SK-N-SH treated with all-trans-retinoic acid at 6 μM for 48 hours (cell line): Measurements from ENCODE around the gene SAMD4A.

Experiments
- ATAC-seq: fragments of 200-7000 bp; cut with Tn5 transposase; 3 replicates; pipeline ENCODE4 v1.9.1; 2020; ENCODE audit warnings: mild to moderate bottlenecking, moderate library complexity
- ARNTL ChIP-seq: fragments of 450-650 bp; formaldehyde crosslinking; IDR thresholded peaks from 2 replicates; pipeline ENCODE4 v1.5.0; 2020; ENCODE audit warnings: low read depth, mild to moderate bottlenecking, moderate library complexity, borderline replicate concordance
- BACH2 ChIP-seq: fragments of 250-450 bp; sonication (Bioruptor Pico); IDR thresholded peaks from 2 replicates; pipeline ENCODE4 v1.9.0; 2021; ENCODE audit warnings: mild to moderate bottlenecking, borderline replicate concordance
- CSDC2 ChIP-seq: fragments of 250-450 bp; sonication (Bioruptor Pico); IDR thresholded peaks from 2 replicates; pipeline ENCODE4 v1.5.0; 2020; ENCODE audit warnings: mild to moderate bottlenecking, moderate library complexity
- ESRRG ChIP-seq: fragments of 250-450 bp; sonication (Bioruptor Pico); IDR thresholded peaks from 2 replicates; pipeline ENCODE4 v1.6.1; 2021; ENCODE audit warnings: mild to moderate bottlenecking
- GLIS3 ChIP-seq: fragments of 250-450 bp; sonication (Bioruptor Pico); IDR thresholded peaks from 2 replicates; pipeline ENCODE4 v1.5.0; 2020; ENCODE audit warnings: mild to moderate bottlenecking, moderate library complexity
- OSR1 ChIP-seq: fragments of 250-450 bp; sonication (Bioruptor Pico); IDR thresholded peaks from 2 replicates; pipeline ENCODE4 v1.8.0; 2022; ENCODE audit warnings: moderate library complexity, mild to moderate bottlenecking, inconsistent platforms
- PPARA ChIP-seq: fragments of 250-450 bp; sonication (Bioruptor Pico); IDR thresholded peaks from 2 replicates; pipeline ENCODE4 v1.5.0; 2020; ENCODE audit warnings: mild to moderate bottlenecking, borderline replicate concordance
- RARB ChIP-seq: fragments of 250-450 bp; sonication (Bioruptor Pico); IDR thresholded peaks from 2 replicates; pipeline ENCODE4 v1.8.0; 2021; ENCODE audit warnings: mild to moderate bottlenecking, moderate library complexity
- SNAI2 ChIP-seq: fragments of 250-450 bp; sonication (Bioruptor Pico); IDR thresholded peaks from 2 replicates; pipeline ENCODE4 v1.5.0; 2020; ENCODE audit warnings: mild to moderate bottlenecking, moderate library complexity
- TCF4 ChIP-seq: fragments of 250-450 bp; sonication (Bioruptor Pico); IDR thresholded peaks from 2 replicates; pipeline ENCODE4 v1.8.0; 2021; ENCODE audit warnings: mild to moderate bottlenecking, moderate library complexity, borderline replicate concordance
- TOX ChIP-seq: fragments of 250-450 bp; sonication (Bioruptor Pico); IDR thresholded peaks from 2 replicates; pipeline ENCODE4 v1.8.0; 2021; ENCODE audit warnings: mild to moderate bottlenecking, moderate library complexity, borderline replicate concordance
- ZC3H10 ChIP-seq: fragments of 250-450 bp; sonication (Bioruptor Pico); IDR thresholded peaks from 2 replicates; pipeline ENCODE4 v1.5.1; 2021; ENCODE audit warnings: mild to moderate bottlenecking, moderate library complexity
- ZFP3 ChIP-seq: fragments of 250-450 bp; sonication (Bioruptor Pico); IDR thresholded peaks from 2 replicates; pipeline ENCODE4 v1.5.0; 2020; ENCODE audit warnings: mild to moderate bottlenecking, moderate library complexity
- ZFP30 ChIP-seq: fragments of 450-650 bp; formaldehyde crosslinking; IDR thresholded peaks from 2 replicates; pipeline ENCODE4 v1.5.0; 2022; ENCODE audit warnings: mild to moderate bottlenecking, moderate library complexity
- ZNF565 ChIP-seq: fragments of 450-650 bp; formaldehyde crosslinking; conservative IDR thresholded peaks from 2 replicates; pipeline ENCODE4 v1.5.0; 2020; ENCODE audit warnings: low read depth, mild to moderate bottlenecking, moderate library complexity
- ZNF70 ChIP-seq: fragments of 450-650 bp; formaldehyde crosslinking; IDR thresholded peaks from 2 replicates; pipeline ENCODE4 v1.5.0; 2020; ENCODE audit warnings: mild to moderate bottlenecking, moderate library complexity
- ZNF8 ChIP-seq: fragments of 450-650 bp; formaldehyde crosslinking; IDR thresholded peaks from 2 replicates; pipeline ENCODE4 v1.5.0; 2020; ENCODE audit warnings: mild to moderate bottlenecking, moderate library complexity
- TF ChIP-seq, protein P1 (sequence below): fragments of 250-450 bp; sonication (Bioruptor Pico); IDR thresholded peaks from 2 replicates; pipeline ENCODE4 v1.5.1; 2021; ENCODE audit warnings: mild to moderate bottlenecking, moderate library complexity
- TF ChIP-seq, protein P2 (sequence below): fragments of 250-450 bp; sonication (Bioruptor Pico); IDR thresholded peaks from 2 replicates; pipeline ENCODE4 v1.5.0; 2020; ENCODE audit warnings: mild to moderate bottlenecking, moderate library complexity
- TF ChIP-seq, protein P3 (sequence below): fragments of 250-450 bp; sonication (Bioruptor Pico); IDR thresholded peaks from 2 replicates; pipeline ENCODE4 v1.8.0; 2021; ENCODE audit warnings: low read depth, mild to moderate bottlenecking, moderate library complexity, borderline replicate concordance
- TF ChIP-seq, protein P4 (sequence below): fragments of 250-450 bp; sonication (Bioruptor Pico); IDR thresholded peaks from 2 replicates; pipeline ENCODE4 v1.5.1; 2020; ENCODE audit warnings: low read depth, mild to moderate bottlenecking, moderate library complexity

Gene SAMD4A

DNA sequence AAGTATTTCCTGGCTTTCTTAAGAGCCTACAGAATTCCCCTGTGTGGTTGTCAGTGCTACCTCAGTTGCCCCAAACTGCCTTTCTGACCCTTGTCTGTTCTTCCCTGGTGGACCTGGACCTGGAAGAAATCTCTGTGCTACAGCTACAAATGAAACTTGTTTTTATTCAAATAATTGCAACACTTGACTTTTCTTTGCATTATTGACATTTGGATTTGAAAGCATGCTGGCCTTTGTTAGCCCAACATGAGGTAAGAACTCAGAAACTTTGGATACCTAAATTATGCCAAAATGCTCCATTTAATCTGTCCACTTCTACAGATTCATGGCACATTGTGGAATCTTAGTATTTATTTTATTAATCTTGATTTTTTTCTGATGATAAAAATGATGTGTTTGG, 142.9 kb downstream of the SAMD4A start:
- ATAC-seq, result no peak
- TF ChIP-seq CSDC2 (CRISPR knock-in tag), result no peak
- TF ChIP-seq, protein P1, sequence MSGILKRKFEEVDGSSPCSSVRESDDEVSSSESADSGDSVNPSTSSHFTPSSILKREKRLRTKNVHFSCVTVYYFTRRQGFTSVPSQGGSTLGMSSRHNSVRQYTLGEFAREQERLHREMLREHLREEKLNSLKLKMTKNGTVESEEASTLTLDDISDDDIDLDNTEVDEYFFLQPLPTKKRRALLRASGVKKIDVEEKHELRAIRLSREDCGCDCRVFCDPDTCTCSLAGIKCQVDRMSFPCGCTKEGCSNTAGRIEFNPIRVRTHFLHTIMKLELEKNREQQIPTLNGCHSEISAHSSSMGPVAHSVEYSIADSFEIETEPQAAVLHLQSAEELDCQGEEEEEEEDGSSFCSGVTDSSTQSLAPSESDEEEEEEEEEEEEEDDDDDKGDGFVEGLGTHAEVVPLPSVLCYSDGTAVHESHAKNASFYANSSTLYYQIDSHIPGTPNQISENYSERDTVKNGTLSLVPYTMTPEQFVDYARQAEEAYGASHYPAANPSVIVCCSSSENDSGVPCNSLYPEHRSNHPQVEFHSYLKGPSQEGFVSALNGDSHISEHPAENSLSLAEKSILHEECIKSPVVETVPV (CRISPR knock-in tag), result no peak
- no peak for TF ChIP-seq ZNF8 (CRISPR knock-in tag)
- no peak for TF ChIP-seq PPARA
- no peak for TF ChIP-seq ZFP3
- TF ChIP-seq RARB (CRISPR knock-in tag), result no peak
- no peak for TF ChIP-seq OSR1 (CRISPR knock-in tag)
- TF ChIP-seq, protein P2, sequence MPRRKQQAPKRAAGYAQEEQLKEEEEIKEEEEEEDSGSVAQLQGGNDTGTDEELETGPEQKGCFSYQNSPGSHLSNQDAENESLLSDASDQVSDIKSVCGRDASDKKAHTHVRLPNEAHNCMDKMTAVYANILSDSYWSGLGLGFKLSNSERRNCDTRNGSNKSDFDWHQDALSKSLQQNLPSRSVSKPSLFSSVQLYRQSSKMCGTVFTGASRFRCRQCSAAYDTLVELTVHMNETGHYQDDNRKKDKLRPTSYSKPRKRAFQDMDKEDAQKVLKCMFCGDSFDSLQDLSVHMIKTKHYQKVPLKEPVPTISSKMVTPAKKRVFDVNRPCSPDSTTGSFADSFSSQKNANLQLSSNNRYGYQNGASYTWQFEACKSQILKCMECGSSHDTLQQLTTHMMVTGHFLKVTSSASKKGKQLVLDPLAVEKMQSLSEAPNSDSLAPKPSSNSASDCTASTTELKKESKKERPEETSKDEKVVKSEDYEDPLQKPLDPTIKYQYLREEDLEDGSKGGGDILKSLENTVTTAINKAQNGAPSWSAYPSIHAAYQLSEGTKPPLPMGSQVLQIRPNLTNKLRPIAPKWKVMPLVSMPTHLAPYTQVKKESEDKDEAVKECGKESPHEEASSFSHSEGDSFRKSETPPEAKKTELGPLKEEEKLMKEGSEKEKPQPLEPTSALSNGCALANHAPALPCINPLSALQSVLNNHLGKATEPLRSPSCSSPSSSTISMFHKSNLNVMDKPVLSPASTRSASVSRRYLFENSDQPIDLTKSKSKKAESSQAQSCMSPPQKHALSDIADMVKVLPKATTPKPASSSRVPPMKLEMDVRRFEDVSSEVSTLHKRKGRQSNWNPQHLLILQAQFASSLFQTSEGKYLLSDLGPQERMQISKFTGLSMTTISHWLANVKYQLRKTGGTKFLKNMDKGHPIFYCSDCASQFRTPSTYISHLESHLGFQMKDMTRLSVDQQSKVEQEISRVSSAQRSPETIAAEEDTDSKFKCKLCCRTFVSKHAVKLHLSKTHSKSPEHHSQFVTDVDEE (CRISPR knock-in tag), result no peak

DNA sequence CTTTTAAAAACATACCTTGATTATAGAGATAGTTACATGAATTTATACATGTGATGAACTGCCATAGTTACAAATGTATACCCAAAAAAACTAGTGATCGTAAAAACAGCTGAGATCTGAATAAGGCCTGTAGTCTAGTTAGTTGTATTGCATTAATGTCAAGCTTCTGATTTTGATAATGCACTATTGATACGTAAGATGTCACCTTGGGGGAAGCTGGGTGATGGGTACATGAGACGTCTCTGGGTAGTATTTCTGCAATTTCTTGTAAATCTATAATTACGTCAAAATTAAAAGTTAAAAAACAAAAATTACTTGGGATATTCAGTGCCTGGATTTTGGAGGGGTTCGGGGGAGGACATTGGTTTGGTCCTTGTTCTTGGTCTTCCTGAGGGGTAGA, 144.4 kb downstream of the SAMD4A start:
- TF ChIP-seq ZFP30 (CRISPR knock-in tag) (no peak), TOX (CRISPR knock-in tag) (no peak), ZFP3 (no peak), ESRRG (CRISPR knock-in tag) (no peak), ZC3H10 (CRISPR knock-in tag) (no peak), ZNF70 (CRISPR knock-in tag) (no peak), CSDC2 (CRISPR knock-in tag) (no peak), TCF4 (CRISPR knock-in tag) (no peak), PPARA (no peak), RARB (CRISPR knock-in tag) (no peak), ARNTL (no peak), ZNF8 (CRISPR knock-in tag) (no peak), BACH2 (CRISPR knock-in tag) (no peak), SNAI2 (CRISPR knock-in tag) (no peak), ZNF565 (no peak), OSR1 (CRISPR knock-in tag) (no peak), GLIS3 (CRISPR knock-in tag) (no peak)
- TF ChIP-seq, protein P2 (CRISPR knock-in tag), result no peak
- TF ChIP-seq, protein P3, sequence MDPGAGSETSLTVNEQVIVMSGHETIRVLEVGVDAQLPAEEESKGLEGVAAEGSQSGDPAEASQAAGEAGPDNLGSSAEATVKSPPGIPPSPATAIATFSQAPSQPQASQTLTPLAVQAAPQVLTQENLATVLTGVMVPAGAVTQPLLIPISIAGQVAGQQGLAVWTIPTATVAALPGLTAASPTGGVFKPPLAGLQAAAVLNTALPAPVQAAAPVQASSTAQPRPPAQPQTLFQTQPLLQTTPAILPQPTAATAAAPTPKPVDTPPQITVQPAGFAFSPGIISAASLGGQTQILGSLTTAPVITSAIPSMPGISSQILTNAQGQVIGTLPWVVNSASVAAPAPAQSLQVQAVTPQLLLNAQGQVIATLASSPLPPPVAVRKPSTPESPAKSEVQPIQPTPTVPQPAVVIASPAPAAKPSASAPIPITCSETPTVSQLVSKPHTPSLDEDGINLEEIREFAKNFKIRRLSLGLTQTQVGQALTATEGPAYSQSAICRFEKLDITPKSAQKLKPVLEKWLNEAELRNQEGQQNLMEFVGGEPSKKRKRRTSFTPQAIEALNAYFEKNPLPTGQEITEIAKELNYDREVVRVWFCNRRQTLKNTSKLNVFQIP (CRISPR knock-in tag), result no peak
- TF ChIP-seq, protein P4, sequence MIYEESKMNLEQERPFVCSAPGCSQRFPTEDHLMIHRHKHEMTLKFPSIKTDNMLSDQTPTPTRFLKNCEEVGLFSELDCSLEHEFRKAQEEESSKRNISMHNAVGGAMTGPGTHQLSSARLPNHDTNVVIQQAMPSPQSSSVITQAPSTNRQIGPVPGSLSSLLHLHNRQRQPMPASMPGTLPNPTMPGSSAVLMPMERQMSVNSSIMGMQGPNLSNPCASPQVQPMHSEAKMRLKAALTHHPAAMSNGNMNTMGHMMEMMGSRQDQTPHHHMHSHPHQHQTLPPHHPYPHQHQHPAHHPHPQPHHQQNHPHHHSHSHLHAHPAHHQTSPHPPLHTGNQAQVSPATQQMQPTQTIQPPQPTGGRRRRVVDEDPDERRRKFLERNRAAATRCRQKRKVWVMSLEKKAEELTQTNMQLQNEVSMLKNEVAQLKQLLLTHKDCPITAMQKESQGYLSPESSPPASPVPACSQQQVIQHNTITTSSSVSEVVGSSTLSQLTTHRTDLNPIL (CRISPR knock-in tag), result no peak
- no peak for ATAC-seq

DNA sequence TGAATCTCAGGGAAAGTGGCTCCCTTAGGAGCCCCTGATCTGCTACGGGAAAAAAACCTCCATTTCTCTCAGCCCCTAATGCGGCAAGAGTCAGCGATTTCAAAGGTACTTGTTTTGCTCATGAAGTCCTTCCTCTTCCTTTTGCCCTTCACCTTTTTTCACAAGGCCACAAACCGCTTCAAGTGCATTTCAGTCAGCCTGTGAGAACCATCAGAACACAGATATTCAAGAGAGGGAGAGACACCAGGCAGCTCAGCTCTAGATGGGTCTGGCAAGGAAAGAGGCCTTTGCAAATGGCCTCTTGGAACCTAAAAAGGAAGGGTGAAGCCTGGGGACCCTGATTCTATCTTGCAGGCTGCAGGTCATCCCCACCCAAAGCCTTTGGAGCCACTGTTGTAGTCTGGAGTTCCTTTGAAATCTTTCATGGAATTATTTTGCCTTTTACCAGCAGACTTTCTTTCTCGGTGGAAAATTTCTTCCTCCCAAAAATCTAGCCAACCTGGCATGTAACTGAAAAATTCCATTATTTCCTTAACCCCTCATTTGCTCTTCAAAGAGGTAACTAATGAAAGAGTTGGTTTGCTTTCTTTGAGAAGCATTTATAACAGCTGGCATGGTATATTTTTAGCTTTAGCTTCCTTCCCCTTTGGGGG, 145.0 kb downstream of the SAMD4A start:
- no peak for TF ChIP-seq TOX (CRISPR knock-in tag)
- TF ChIP-seq, protein P1 (CRISPR knock-in tag), result no peak
- no peak for TF ChIP-seq ARNTL
- no peak for TF ChIP-seq GLIS3 (CRISPR knock-in tag)
- TF ChIP-seq ZFP30 (CRISPR knock-in tag), result no peak
- TF ChIP-seq, protein P3 (CRISPR knock-in tag), result no peak
- ATAC-seq, result no peak
